ENCODE data around the gene RNF13. TPM values are rescaled to one million over a fixed set of nuclear protein-coding genes. Genes with fewer than 3 reads are reported as not detected.

RNF13 gene
- total RNA-seq, 2 donors from 2014 or later = 21.3 to 32.7 TPM

- 90% methylated on average over 2 to 3 of the region's 3 CpGs for WGBS, 2 experiments (ENCODE audit: insufficient coverage in 1 of 2, insufficient read length in 1 of 2)
- peaks cover 4% of the 10 kb centered on the region for H3K9me3 ChIP-seq (ENCODE audit: control insufficient read depth, low read length)
- peaks cover 18% of the 10 kb centered on the region for H3K4me1 Mint-ChIP-seq
- no peaks in the 10 kb centered on the region for H3K4me1 ChIP-seq (ENCODE audit: control insufficient read depth, insufficient read depth, low read length)
- H3K4me3 ChIP-seq (ENCODE audit: low read length) = no peak overlapping the region
- H3K36me3 ChIP-seq (ENCODE audit: control insufficient read depth, insufficient read depth, low read length) = no peaks in the 10 kb centered on the region
- DNase-seq = no peak
- H3K27me3 ChIP-seq (ENCODE audit: control insufficient read depth, insufficient read depth, low read length, poor library complexity, severe bottlenecking) = no peaks in the 10 kb centered on the region
- H3K36me3 Mint-ChIP-seq (ENCODE audit: low read depth) = peaks cover 3% of the 10 kb centered on the region
- no peak overlapping the region for H3K4me3 Mint-ChIP-seq
- TF ChIP-seq, protein P1, sequence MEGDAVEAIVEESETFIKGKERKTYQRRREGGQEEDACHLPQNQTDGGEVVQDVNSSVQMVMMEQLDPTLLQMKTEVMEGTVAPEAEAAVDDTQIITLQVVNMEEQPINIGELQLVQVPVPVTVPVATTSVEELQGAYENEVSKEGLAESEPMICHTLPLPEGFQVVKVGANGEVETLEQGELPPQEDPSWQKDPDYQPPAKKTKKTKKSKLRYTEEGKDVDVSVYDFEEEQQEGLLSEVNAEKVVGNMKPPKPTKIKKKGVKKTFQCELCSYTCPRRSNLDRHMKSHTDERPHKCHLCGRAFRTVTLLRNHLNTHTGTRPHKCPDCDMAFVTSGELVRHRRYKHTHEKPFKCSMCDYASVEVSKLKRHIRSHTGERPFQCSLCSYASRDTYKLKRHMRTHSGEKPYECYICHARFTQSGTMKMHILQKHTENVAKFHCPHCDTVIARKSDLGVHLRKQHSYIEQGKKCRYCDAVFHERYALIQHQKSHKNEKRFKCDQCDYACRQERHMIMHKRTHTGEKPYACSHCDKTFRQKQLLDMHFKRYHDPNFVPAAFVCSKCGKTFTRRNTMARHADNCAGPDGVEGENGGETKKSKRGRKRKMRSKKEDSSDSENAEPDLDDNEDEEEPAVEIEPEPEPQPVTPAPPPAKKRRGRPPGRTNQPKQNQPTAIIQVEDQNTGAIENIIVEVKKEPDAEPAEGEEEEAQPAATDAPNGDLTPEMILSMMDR (conservative IDR thresholded peaks at IDR 0.05) = no peak
- H3K9me3 Mint-ChIP-seq = no peaks in the 10 kb centered on the region
- H3K27ac ChIP-seq (ENCODE audit: low read depth, low read length) = no peak overlapping the region
- no peak overlapping the region for H3K9ac ChIP-seq (ENCODE audit: extremely low read depth, low read length, poor library complexity, severe bottlenecking)
- no peaks in the 10 kb centered on the region for H3K27me3 Mint-ChIP-seq (ENCODE audit: insufficient read depth)
- H3K27ac Mint-ChIP-seq = no peak overlapping the region
Observed at GRCh38 chr3:149816311-149816710, 3.3 kb downstream of the RNF13 start.

- Mint-ChIP-seq H3K27me3 (ENCODE audit: insufficient read depth) (no peaks in the 10 kb centered on the region), H3K27ac (no peak overlapping the region), H3K9me3 (no peaks in the 10 kb centered on the region), H3K36me3 (ENCODE audit: low read depth) (peaks cover 3% of the 10 kb centered on the region), H3K4me1 (peaks cover 18% of the 10 kb centered on the region), H3K4me3 (no peak overlapping the region)
- H3K9me3 ChIP-seq (ENCODE audit: control insufficient read depth, low read length) = peaks cover 4% of the 10 kb centered on the region
- WGBS, 2 experiments (ENCODE audit: insufficient coverage in 1 of 2, insufficient read length in 1 of 2) = 62 to 73% methylated on average over 1 to 2 of the region's 2 CpGs
- no peaks in the 10 kb centered on the region for H3K27me3 ChIP-seq (ENCODE audit: control insufficient read depth, insufficient read depth, low read length, poor library complexity, severe bottlenecking)
- no peak overlapping the region for H3K9ac ChIP-seq (ENCODE audit: extremely low read depth, low read length, poor library complexity, severe bottlenecking)
- H3K27ac ChIP-seq (ENCODE audit: low read depth, low read length) = no peak overlapping the region
- TF ChIP-seq, protein P1 (conservative IDR thresholded peaks at IDR 0.05) = no peak
- no peaks in the 10 kb centered on the region for H3K4me1 ChIP-seq (ENCODE audit: control insufficient read depth, insufficient read depth, low read length)
- DNase-seq = no peak
- no peak overlapping the region for H3K4me3 ChIP-seq (ENCODE audit: low read length)
- H3K36me3 ChIP-seq (ENCODE audit: control insufficient read depth, insufficient read depth, low read length) = no peaks in the 10 kb centered on the region
Observed at GRCh38 chr3:149816986-149817385, 4.0 kb downstream of the RNF13 start.

GRCh38 chr3:149819432-149819831, 6.4 kb downstream of the RNF13 start:
- no peak overlapping the region for H3K4me3 ChIP-seq (ENCODE audit: low read length)
- no peak overlapping the region for H3K4me3 Mint-ChIP-seq
- H3K27ac ChIP-seq (ENCODE audit: low read depth, low read length) = no peak overlapping the region
- no peak overlapping the region for H3K27ac Mint-ChIP-seq
- H3K27me3 Mint-ChIP-seq (ENCODE audit: insufficient read depth) = no peaks in the 10 kb centered on the region
- H3K9me3 ChIP-seq (ENCODE audit: control insufficient read depth, low read length) = peaks cover 13% of the 10 kb centered on the region
- TF ChIP-seq, protein P1 (conservative IDR thresholded peaks at IDR 0.05) = no peak
- peaks cover 6% of the 10 kb centered on the region for H3K36me3 Mint-ChIP-seq (ENCODE audit: low read depth)
- WGBS, 2 experiments (ENCODE audit: insufficient coverage in 1 of 2, insufficient read length in 1 of 2) = 85 to 86% methylated on average over 1 of the region's 1 CpG
- H3K36me3 ChIP-seq (ENCODE audit: control insufficient read depth, insufficient read depth, low read length) = no peaks in the 10 kb centered on the region
- H3K4me1 ChIP-seq (ENCODE audit: control insufficient read depth, insufficient read depth, low read length) = no peaks in the 10 kb centered on the region
- no peak for DNase-seq
- H3K9me3 Mint-ChIP-seq = peaks cover 6% of the 10 kb centered on the region
- peaks cover 9% of the 10 kb centered on the region for H3K4me1 Mint-ChIP-seq
- H3K27me3 ChIP-seq (ENCODE audit: control insufficient read depth, insufficient read depth, low read length, poor library complexity, severe bottlenecking) = no peaks in the 10 kb centered on the region
- no peak overlapping the region for H3K9ac ChIP-seq (ENCODE audit: extremely low read depth, low read length, poor library complexity, severe bottlenecking)
